Measurements from ENCODE around the gene AP5Z1. TPM values are rescaled to one million over a fixed set of nuclear protein-coding genes. Genes with fewer than 3 reads are reported as not detected.

The AP5Z1 gene
- total and polyA plus RNA-seq, 2 of the 4 experiments (the other 2 are of a cell fraction) = 9.7 to 38.7 TPM

DNA sequence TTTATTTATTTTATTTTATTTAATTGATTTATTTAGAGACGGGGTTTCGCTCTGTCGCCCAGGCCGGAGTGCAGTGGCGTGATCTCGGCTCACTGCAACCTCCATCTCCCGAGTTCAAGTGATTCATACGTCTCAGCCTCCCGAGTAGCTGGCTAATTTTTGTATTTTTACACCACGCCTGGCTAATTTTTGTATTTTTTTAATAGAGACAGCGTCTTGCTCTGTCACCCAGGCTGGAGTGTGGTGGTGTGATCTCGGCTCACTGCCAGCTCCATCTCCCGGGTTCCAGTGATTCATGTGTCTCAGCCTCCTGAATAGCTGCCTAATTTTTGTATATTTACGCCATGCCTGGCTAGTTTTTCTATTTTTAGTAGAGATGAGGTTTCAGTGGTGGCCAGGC is 34.2 kb downstream of the AP5Z1 start:
- Histone ChIP-seq H2BK20ac (ENCODE audit: low read depth, low read length) (no peak overlapping the region), H2BK5ac (ENCODE audit: low read depth, low read length, poor library complexity, severe bottlenecking) (no peak overlapping the region), H3K79me1 (ENCODE audit: low read depth in 1 of 2, low read length in 2 of 2) (no peaks in the 10 kb centered on the region), H2BK120ac (ENCODE audit: low read depth, low read length) (no peak overlapping the region), H4K91ac (ENCODE audit: insufficient read depth, low read depth, low read length) (no peak overlapping the region), H3K9me3 (ENCODE audit: control insufficient read depth, insufficient read depth, low read length) (peaks cover 6% of the 10 kb centered on the region), H4K8ac (ENCODE audit: low read depth in 2 of 2, low read length in 2 of 2) (no peak overlapping the region), H3K23ac (ENCODE audit: low read depth, low read length) (no peak overlapping the region), H3K14ac (replicated peaks; ENCODE audit: low read depth, low read length) (no peak overlapping the region), H4K20me1 (ENCODE audit: insufficient read depth, low read length) (no peaks in the 10 kb centered on the region), H3K36me3 (ENCODE audit: control insufficient read depth, insufficient read depth, low read length) (no peaks in the 10 kb centered on the region), H2AFZ (replicated peaks; ENCODE audit: low read length, poor library complexity) (no peak overlapping the region), H2BK15ac (ENCODE audit: low read depth, low read length) (no peak overlapping the region), H4K5ac (ENCODE audit: low read depth, low read length) (no peak overlapping the region), H3K18ac (ENCODE audit: low read depth, low read length) (no peak overlapping the region), H3K27ac (ENCODE audit: insufficient read depth, low read length) (no peak overlapping the region), H3K4ac (ENCODE audit: low read depth, low read length) (no peak overlapping the region), H3K4me1 (ENCODE audit: control insufficient read depth, insufficient read depth, low read length) (no peaks in the 10 kb centered on the region), H3K4me3 (ENCODE audit: insufficient read depth, low read depth, low read length) (no peak overlapping the region), H3K9ac (ENCODE audit: low read depth, low read length) (no peak overlapping the region), H2AK5ac (ENCODE audit: low read depth, low read length) (no peak overlapping the region), H3K27me3 (ENCODE audit: control insufficient read depth, insufficient read depth, low read length) (peaks cover 16% of the 10 kb centered on the region), H3K9me1 (ENCODE audit: insufficient read depth, low read length) (no peaks in the 10 kb centered on the region; the same call in 1 of the 2 replicates), H3K4me2 (ENCODE audit: low read depth, low read length) (no peak overlapping the region), H3K56ac (ENCODE audit: extremely low read depth, insufficient read depth, low read length) (no peak overlapping the region), H2AK9ac (replicated peaks; ENCODE audit: low read depth, low read length, poor library complexity) (no peak overlapping the region)
- CTCF ChIA-PET = no interaction called here
- DNase-seq = no peak
- WGBS, 2 experiments (ENCODE audit: extremely low coverage in 2 of 2, insufficient read length in 1 of 2) = 90% methylated on average over 2 of the region's 14 CpGs; no CpG with 5 or more reads in 1 of the 2 experiments
- in situ Hi-C loops (cut with MboI; ENCODE audit: low sequenced_read_pairs) = no loop called here
- POLR2A ChIA-PET (ENCODE audit: unreplicated experiment) = no interaction called here
- dilution Hi-C loops (cut with HindIII; ENCODE audit: low sequenced_read_pairs, unreplicated experiment) = no loop called here
- intact Hi-C loops (cut with micrococcal nuclease) = no loop called here
- no TSS peak for BruUV-seq (replicated peaks)
- ATAC-seq (ENCODE audit: low read depth) = no peak
- TF ChIP-seq BHLHE40 (IDR thresholded peaks at IDR 0.05; ENCODE audit: low read depth, low read length) (no peak), CHD1 (IDR thresholded peaks at IDR 0.05; ENCODE audit: low read depth, low read length) (no peak), SMC3 (IDR thresholded peaks at IDR 0.05; ENCODE audit: low read depth, low read length) (no peak), MAFK (IDR thresholded peaks at IDR 0.05; ENCODE audit: low read depth, low read length) (no peak), POLR2A (IDR thresholded peaks at IDR 0.05; ENCODE audit: low read depth, low read length) (no peak), RFX5 (IDR thresholded peaks at IDR 0.05; ENCODE audit: low read depth, low read length) (no peak), MAZ (IDR thresholded peaks at IDR 0.05; ENCODE audit: borderline replicate concordance, low read depth, low read length) (no peak), FOS (IDR thresholded peaks at IDR 0.05; ENCODE audit: low read depth, low read length) (no peak)
- TF ChIP-seq, protein P1, sequence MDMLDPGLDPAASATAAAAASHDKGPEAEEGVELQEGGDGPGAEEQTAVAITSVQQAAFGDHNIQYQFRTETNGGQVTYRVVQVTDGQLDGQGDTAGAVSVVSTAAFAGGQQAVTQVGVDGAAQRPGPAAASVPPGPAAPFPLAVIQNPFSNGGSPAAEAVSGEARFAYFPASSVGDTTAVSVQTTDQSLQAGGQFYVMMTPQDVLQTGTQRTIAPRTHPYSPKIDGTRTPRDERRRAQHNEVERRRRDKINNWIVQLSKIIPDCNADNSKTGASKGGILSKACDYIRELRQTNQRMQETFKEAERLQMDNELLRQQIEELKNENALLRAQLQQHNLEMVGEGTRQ (IDR thresholded peaks at IDR 0.05; ENCODE audit: low read depth, low read length) = no peak
- TF ChIP-seq, protein P2, sequence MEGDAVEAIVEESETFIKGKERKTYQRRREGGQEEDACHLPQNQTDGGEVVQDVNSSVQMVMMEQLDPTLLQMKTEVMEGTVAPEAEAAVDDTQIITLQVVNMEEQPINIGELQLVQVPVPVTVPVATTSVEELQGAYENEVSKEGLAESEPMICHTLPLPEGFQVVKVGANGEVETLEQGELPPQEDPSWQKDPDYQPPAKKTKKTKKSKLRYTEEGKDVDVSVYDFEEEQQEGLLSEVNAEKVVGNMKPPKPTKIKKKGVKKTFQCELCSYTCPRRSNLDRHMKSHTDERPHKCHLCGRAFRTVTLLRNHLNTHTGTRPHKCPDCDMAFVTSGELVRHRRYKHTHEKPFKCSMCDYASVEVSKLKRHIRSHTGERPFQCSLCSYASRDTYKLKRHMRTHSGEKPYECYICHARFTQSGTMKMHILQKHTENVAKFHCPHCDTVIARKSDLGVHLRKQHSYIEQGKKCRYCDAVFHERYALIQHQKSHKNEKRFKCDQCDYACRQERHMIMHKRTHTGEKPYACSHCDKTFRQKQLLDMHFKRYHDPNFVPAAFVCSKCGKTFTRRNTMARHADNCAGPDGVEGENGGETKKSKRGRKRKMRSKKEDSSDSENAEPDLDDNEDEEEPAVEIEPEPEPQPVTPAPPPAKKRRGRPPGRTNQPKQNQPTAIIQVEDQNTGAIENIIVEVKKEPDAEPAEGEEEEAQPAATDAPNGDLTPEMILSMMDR (conservative IDR thresholded peaks at IDR 0.05; ENCODE audit: low read depth, low read length) = no peak
